ENCODE data around the gene RANBP3. TPM values are rescaled to one million over a fixed set of nuclear protein-coding genes. Genes with fewer than 3 reads are reported as not detected.

RANBP3 gene
- total and polyA plus RNA-seq, 4 donors = 33.6 to 67.7 (median 54.9) TPM

- 73 to 86% methylated on average over 10 of the region's 10 CpGs for WGBS, 2 donors
- no peak within 1 kb of the TSS for H3K9ac ChIP-seq (ENCODE audit: insufficient read depth in 1 of 2, low read length in 2 of 2)
- peaks cover 5 to 37% (median 19%) of the 10 kb centered on the region in 4 donors for H3K36me3 ChIP-seq (ENCODE audit: control insufficient read depth in 4 of 4, insufficient read depth in 4 of 4, low read length in 4 of 4)
- TF ChIP-seq CTCF (IDR thresholded peaks at IDR 0.05; ENCODE audit: control extremely low read depth, extremely low read depth) = no peak
- H3K27ac ChIP-seq (ENCODE audit: low read depth in 1 of 2, low read length in 1 of 2) = peak within 1 kb of the TSS; percentile 22 to 71
- DNase-seq = peak in 1 of 3 donors; percentile 38
- H3K27me3 ChIP-seq (ENCODE audit: control insufficient read depth in 3 of 3, insufficient read depth in 3 of 3, low read length in 2 of 3) = no peaks in the 10 kb centered on the region
- H3K4me3 ChIP-seq = no peak within 1 kb of the TSS
- peak; percentile 48 for ATAC-seq (ENCODE audit: insufficient read depth, low FRiP score)
- peaks cover 0 to 13% (median 4%) of the 10 kb centered on the region in 5 donors for H3K4me1 ChIP-seq (ENCODE audit: control insufficient read depth in 5 of 5, insufficient read depth in 5 of 5, low read length in 5 of 5)
- H3K9me3 ChIP-seq (ENCODE audit: control insufficient read depth in 4 of 4, insufficient read depth in 3 of 4, low read length in 3 of 4) = no peaks in the 10 kb centered on the region
Measured at GRCh38 chr19:5913739-5914357, 64.1 kb downstream of the RANBP3 start, which contains the start of gene CAPS. Gene CAPS (plus strand): TSS chr19:5914254. CDS start chr19:5914407, 153 bp downstream.

GRCh38 chr19:5911366-5911765, 66.6 kb downstream of the RANBP3 start:
- H3K36me3 ChIP-seq (ENCODE audit: control insufficient read depth in 4 of 4, insufficient read depth in 4 of 4, low read length in 4 of 4) = peaks cover 0 to 19% (median 6%) of the 10 kb centered on the region in 4 donors
- no peaks in the 10 kb centered on the region for H3K9me3 ChIP-seq (ENCODE audit: control insufficient read depth in 4 of 4, insufficient read depth in 3 of 4, low read length in 3 of 4)
- H3K27ac ChIP-seq (ENCODE audit: low read depth in 1 of 2, low read length in 1 of 2) = no peak overlapping the region
- 81 to 90% methylated on average over 1 of the region's 1 CpG for WGBS, 2 donors
- peaks cover 0 to 11% (median 4%) of the 10 kb centered on the region in 5 donors for H3K4me1 ChIP-seq (ENCODE audit: control insufficient read depth in 5 of 5, insufficient read depth in 5 of 5, low read length in 5 of 5)
- no peaks in the 10 kb centered on the region for H3K27me3 ChIP-seq (ENCODE audit: control insufficient read depth in 3 of 3, insufficient read depth in 3 of 3, low read length in 2 of 3)
- no peak overlapping the region for H3K9ac ChIP-seq (ENCODE audit: insufficient read depth in 1 of 2, low read length in 2 of 2)
- ATAC-seq (ENCODE audit: insufficient read depth, low FRiP score) (no peak), DNase-seq (no peak)
- H3K4me3 ChIP-seq = no peak overlapping the region
- TF ChIP-seq CTCF (IDR thresholded peaks at IDR 0.05; ENCODE audit: control extremely low read depth, extremely low read depth) = no peak

GRCh38 chr19:5910638-5910907, 67.4 kb downstream of the RANBP3 start:
- Histone ChIP-seq H3K4me1 (ENCODE audit: control insufficient read depth in 5 of 5, insufficient read depth in 5 of 5, low read length in 5 of 5) (peaks cover 0 to 9% (median 0%) of the 10 kb centered on the region in 5 donors), H3K36me3 (ENCODE audit: control insufficient read depth in 4 of 4, insufficient read depth in 4 of 4, low read length in 4 of 4) (peaks cover 0 to 13% (median 3%) of the 10 kb centered on the region in 4 donors), H3K4me3 (no peak overlapping the region), H3K27ac (ENCODE audit: low read depth in 1 of 2, low read length in 1 of 2) (no peak overlapping the region), H3K9me3 (ENCODE audit: control insufficient read depth in 4 of 4, insufficient read depth in 3 of 4, low read length in 3 of 4) (no peaks in the 10 kb centered on the region), H3K27me3 (ENCODE audit: control insufficient read depth in 3 of 3, insufficient read depth in 3 of 3, low read length in 2 of 3) (no peaks in the 10 kb centered on the region), H3K9ac (ENCODE audit: insufficient read depth in 1 of 2, low read length in 2 of 2) (no peak overlapping the region)
- ATAC-seq (ENCODE audit: insufficient read depth, low FRiP score) (no peak), DNase-seq (no peak)
- no peak for TF ChIP-seq CTCF (IDR thresholded peaks at IDR 0.05; ENCODE audit: control extremely low read depth, extremely low read depth)
- 84 to 100% methylated on average over 1 of the region's 1 CpG for WGBS, 2 donors

Data from lung (tissue), 12 donors.